Ovary (tissue), 9 donors: ENCODE results near the gene WNT7A. TPM values are rescaled to one million over a fixed set of nuclear protein-coding genes. Genes with fewer than 3 reads are reported as not detected.

Experiments
- DNase-seq, 5 donors: peaks; one replicate each; pipeline ENCODE4 v3.0.0-alpha.2; 2019 to 2020
- H3K27ac ChIP-seq, 2 donors: fragments of 200-600 bp; one replicate each; pipeline versions ENCODE4 v1.5.1 to v1.8.0; 2019 to 2022
- H3K27me3 ChIP-seq: fragments of 200-600 bp; one replicate; pipeline ENCODE4 v1.8.0; 2022
- H3K36me3 ChIP-seq: fragments of 200-600 bp; sonication (generic); one replicate; pipeline ENCODE4 v1.5.1; 2019
- H3K4me1 ChIP-seq: one replicate; pipeline ENCODE4 v1.8.1; 2013; ENCODE audit warnings: mild to moderate bottlenecking, moderate library complexity; ENCODE audit not compliant: insufficient read depth
- H3K4me3 ChIP-seq: fragments of 200-600 bp; sonication (generic); one replicate; pipeline ENCODE4 v1.5.1; 2017
- H3K9me3 ChIP-seq, 2 donors: fragments of 200-600 bp in 1 of 2; sonication (generic) in 1 of 2; one replicate each; pipeline versions ENCODE4 v1.5.1 to v1.8.1; 2013 to 2019; ENCODE audit warnings: mild to moderate bottlenecking in 1 of 2, moderate library complexity in 1 of 2
- EP300 ChIP-seq: sonication (generic); formaldehyde crosslinking; IDR thresholded peaks from one replicate; pipeline ENCODE4 v1.6.1; 2017; ENCODE audit warnings: antibody characterized with exemption
- POLR2A ChIP-seq: fragments of 450-650 bp; IDR thresholded peaks from one replicate; pipeline ENCODE4 v1.6.1; 2017; ENCODE audit warnings: antibody characterized with exemption, mild to moderate bottlenecking, moderate library complexity
- WGBS, 3 donors: extraction: QIAGEN DNeasy Blood & Tissue Kit in 1 of 3; methylation state at CpG; one replicate each; pipeline versions ENCODE4 v1.1.5 to v1.1.7; 2013 to 2017; 5-methylcytosine and 5-hydroxymethylcytosine counted together
- intact Hi-C, 4 donors: fragments of 100-400 bp; cut with DNase I; formaldehyde crosslinking; loops; one replicate each; pipeline versions ENCODE4 v1.11.0 to v1.15.1; 2022 to 2023
- polyA plus RNA-seq, 2 donors: library from polyadenylated mRNA; stranded (reverse); fragments of 200-250 nt in 1 of 2; fragments of 350-450 nt in 1 of 2; fragmentation: Illumina TruSeq in 1 of 2; extraction: RNeasy Lipid Tissue Mini Kit (QIAGEN cat#74804) in 1 of 2; gene quantifications; one replicate each; pipeline ENCODE4 v1.2.3, GENCODE V29; 2013 to 2014
- total RNA-seq, 7 donors: library from RNA; depleted of rRNA in 2 of 7; stranded (reverse); fragments of >200 nt in 2 of 7; fragmentation: NEBNext Ultra II Directional in 3 of 7; extraction: Animal tissue kit (Norgen Biotek cat#: 25700) in 3 of 7; gene quantifications; one replicate each; pipeline versions ENCODE4 v1.1.0 to v1.2.4, GENCODE V29; 2016 to 2023
- TF ChIP-seq, protein P1 (sequence below), 3 donors: fragments of 450-650 bp in 2 of 3; fragments of 200-600 bp in 1 of 3; IDR thresholded peaks; one replicate each; pipeline versions ENCODE4 v1.5.1 to v1.8.0; 2016 to 2022; ENCODE audit warnings: antibody characterized with exemption in 3 of 3, mild to moderate bottlenecking in 1 of 3
- donor health status: DM: no; HTN: no; CAD: no; lungs with moderate emphysema.
- donor health status: DM: no; HTN: no; CAD: no.
- donor health status: Bipolar disorder and iron deficiency.
- donor health status: DM: yes; HTN: yes; CAD: no.
- donor health status: DM: no; HTN: no; CAD: no.
- donor health status: DM: yes; HTN: yes; CAD: no.

The WNT7A gene
- total and polyA plus RNA-seq, 9 donors: 0.22 to 0.83 (median 0.34) TPM; not detected in 6

GRCh38 chr3:13768453-13768852, 111.4 kb downstream of the WNT7A start:
- intact Hi-C loops: no loop called here
- no peaks in the 10 kb centered on the region for H3K36me3 ChIP-seq
- H3K4me3 ChIP-seq: no peak overlapping the region
- H3K9me3 ChIP-seq: no peaks in the 10 kb centered on the region
- H3K4me1 ChIP-seq: no peaks in the 10 kb centered on the region
- no peaks in the 10 kb centered on the region for H3K27me3 ChIP-seq
- H3K27ac ChIP-seq: no peak overlapping the region
- TF ChIP-seq EP300 (no peak), POLR2A (no peak)
- TF ChIP-seq, protein P1, sequence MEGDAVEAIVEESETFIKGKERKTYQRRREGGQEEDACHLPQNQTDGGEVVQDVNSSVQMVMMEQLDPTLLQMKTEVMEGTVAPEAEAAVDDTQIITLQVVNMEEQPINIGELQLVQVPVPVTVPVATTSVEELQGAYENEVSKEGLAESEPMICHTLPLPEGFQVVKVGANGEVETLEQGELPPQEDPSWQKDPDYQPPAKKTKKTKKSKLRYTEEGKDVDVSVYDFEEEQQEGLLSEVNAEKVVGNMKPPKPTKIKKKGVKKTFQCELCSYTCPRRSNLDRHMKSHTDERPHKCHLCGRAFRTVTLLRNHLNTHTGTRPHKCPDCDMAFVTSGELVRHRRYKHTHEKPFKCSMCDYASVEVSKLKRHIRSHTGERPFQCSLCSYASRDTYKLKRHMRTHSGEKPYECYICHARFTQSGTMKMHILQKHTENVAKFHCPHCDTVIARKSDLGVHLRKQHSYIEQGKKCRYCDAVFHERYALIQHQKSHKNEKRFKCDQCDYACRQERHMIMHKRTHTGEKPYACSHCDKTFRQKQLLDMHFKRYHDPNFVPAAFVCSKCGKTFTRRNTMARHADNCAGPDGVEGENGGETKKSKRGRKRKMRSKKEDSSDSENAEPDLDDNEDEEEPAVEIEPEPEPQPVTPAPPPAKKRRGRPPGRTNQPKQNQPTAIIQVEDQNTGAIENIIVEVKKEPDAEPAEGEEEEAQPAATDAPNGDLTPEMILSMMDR (IDR thresholded peaks at IDR 0.05): no peak
- no peak for DNase-seq
- WGBS, 3 donors: 70 to 74% (median 73%) methylated on average over 11 of the region's 11 CpGs

DNA sequence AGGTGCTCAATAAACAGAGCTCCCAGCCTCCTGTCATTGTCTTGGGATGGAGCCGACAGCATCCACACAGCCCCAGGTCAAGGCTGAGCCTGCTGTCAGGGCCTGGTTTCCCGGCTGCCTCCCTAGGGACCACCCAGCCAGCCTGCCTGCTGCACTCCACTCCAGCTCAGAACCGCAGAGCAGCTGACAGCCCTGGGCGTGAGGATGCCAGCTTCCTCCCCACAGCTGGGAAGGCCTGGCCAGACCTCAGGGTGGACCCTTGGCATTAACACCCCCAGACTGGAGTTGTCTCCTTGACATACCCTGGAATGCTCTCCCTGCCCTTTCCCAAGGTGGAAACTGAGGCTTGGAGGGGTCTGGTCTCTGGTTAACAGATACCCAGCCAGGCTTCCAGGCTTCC, 112.0 kb downstream of the WNT7A start:
- Histone ChIP-seq H3K27ac (no peak overlapping the region), H3K36me3 (no peaks in the 10 kb centered on the region), H3K4me1 (no peaks in the 10 kb centered on the region), H3K27me3 (no peaks in the 10 kb centered on the region), H3K4me3 (no peak overlapping the region), H3K9me3 (no peaks in the 10 kb centered on the region)
- DNase-seq: no peak
- WGBS, 3 donors: 8 to 13% (median 11%) methylated on average over 4 of the region's 4 CpGs
- intact Hi-C loops: no loop called here
- TF ChIP-seq, protein P1 (IDR thresholded peaks at IDR 0.05): no peak
- no peak for TF ChIP-seq POLR2A
- no peak for TF ChIP-seq EP300

DNA sequence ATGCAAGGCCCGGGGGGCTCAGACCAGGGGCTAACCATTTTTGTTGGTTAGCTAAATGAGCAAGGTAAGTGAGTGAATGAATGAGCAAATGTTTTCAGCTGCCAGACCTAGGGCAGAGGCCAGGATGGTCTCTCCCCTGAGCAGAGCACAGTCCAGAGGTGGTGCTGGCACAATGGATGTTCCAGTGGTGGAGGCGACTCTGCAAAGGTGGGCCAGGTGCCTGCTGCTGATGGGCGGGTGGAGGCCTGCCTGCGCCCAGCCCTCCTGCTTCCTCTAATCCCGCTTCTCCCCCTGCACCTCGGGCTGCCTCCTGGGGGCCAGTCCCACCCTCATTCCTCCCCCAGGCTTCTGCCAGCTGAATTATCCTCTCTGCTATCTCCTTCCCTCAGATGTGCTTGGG, 112.8 kb downstream of the WNT7A start:
- no peak overlapping the region for H3K4me3 ChIP-seq
- no peak for DNase-seq
- H3K9me3 ChIP-seq: no peaks in the 10 kb centered on the region
- H3K27me3 ChIP-seq: no peaks in the 10 kb centered on the region
- H3K36me3 ChIP-seq: no peaks in the 10 kb centered on the region
- H3K27ac ChIP-seq: no peak overlapping the region
- no peaks in the 10 kb centered on the region for H3K4me1 ChIP-seq
- 77 to 86% (median 77%) methylated on average over 6 of the region's 6 CpGs for WGBS, 3 donors
- intact Hi-C loops: no loop called here
- no peak for TF ChIP-seq EP300
- TF ChIP-seq, protein P1 (IDR thresholded peaks at IDR 0.05): no peak
- TF ChIP-seq POLR2A: no peak

Other genes starting within 250 kb of the WNT7A start
- 10 to 100 TPM; 10.1 to 16.7 (median 12.2) TPM for gene CHCHD4, start 244.8 kb upstream of the WNT7A start, total RNA-seq
- gene CHCHD4, start 244.8 kb upstream of the WNT7A start, polyA plus RNA-seq: 10 to 100 TPM; 11.7 to 22.2 TPM
- 10 to 100 TPM; 72.0 to 100.0 (median 87.3) TPM for gene TMEM43, start 245.0 kb upstream of the WNT7A start, total RNA-seq
- gene TMEM43, start 245.0 kb upstream of the WNT7A start, polyA plus RNA-seq: 100 to 1,000 TPM in 1 of 2 donors, 10 to 100 TPM in 1; 82.3 to 104 TPM